GM12878 (cell line): Measurements from ENCODE around the gene ANKRD31. TPM values are rescaled to one million over a fixed set of nuclear protein-coding genes. Genes with fewer than 3 reads are reported as not detected.
"Not testable (repeated sequence)": the region's sequence is repeated elsewhere in the genome, so short reads cannot be mapped to it uniquely, and the experiment has no call there.

Source experiments
- ATAC-seq: fragments of 200-7000 bp; cut with Tn5 transposase; 3 replicates; pipeline ENCODE4 v1.9.1; 2020; ENCODE audit warnings: mild to moderate bottlenecking, moderate library complexity
- BruUV-seq: library from RNA; stranded (reverse); fragments of 400-500 nt; replicated peaks from 2 replicates; lab custom pipeline; 2021; lab: Mats Ljungman, UMichigan
- CTCF ChIA-PET: fragments of 300-600 bp; sonication (Branson Sonifier 250); formaldehyde crosslinking; extraction: SDS; loops from one replicate; lab custom pipeline; 2021; ENCODE audit warnings: inconsistent platforms; lab: Yijun Ruan, JAX
- POLR2A ChIA-PET: fragments of 350-600 bp; formaldehyde crosslinking; extraction: SDS; loops from one replicate; lab custom pipeline; 2021; ENCODE audit warnings: inconsistent platforms; lab: Charles Lee
- RAD21 ChIA-PET: fragments of 300-600 bp; sonication (Branson Sonifier 250); formaldehyde crosslinking; loops from one replicate; lab custom pipeline; 2023; ENCODE audit warnings: antibody characterized with exemption; ENCODE audit not compliant: unreplicated experiment; lab: Charles Lee
- SMC1A ChIA-PET: fragments of 300-600 bp; sonication (Branson Sonifier 250); formaldehyde crosslinking; loops from one replicate; lab custom pipeline; 2023; ENCODE audit not compliant: unreplicated experiment, uncharacterized antibody; lab: Charles Lee
- DNase-seq: peaks from one replicate; pipeline ENCODE4 v3.0.0-alpha.2; 2011; ENCODE audit warnings: low read depth, low spot score
- FAIRE-seq: peaks from 3 replicates; lab custom pipeline; 2011; peaks lifted over from hg19 to GRCh38; lab: Jason Lieb, UNC
- H2AFZ ChIP-seq: 2 replicates; pipeline ENCODE4 v1.6.0; 2011; ENCODE audit warnings: low read depth, low read length, control low read depth; ENCODE audit not compliant: control insufficient read depth
- H3K27ac ChIP-seq: 2 replicates; pipeline ENCODE4 v1.5.1; 2011; ENCODE audit warnings: control low read depth; ENCODE audit not compliant: control insufficient read depth, insufficient read depth
- H3K27me3 ChIP-seq, 2 experiments: replicated peaks in 1 of 2; 2 replicates each; pipeline versions ENCODE4 v1.6.0 to v1.6.1; 2011; ENCODE audit warnings: low read length in 1 of 2; ENCODE audit not compliant: control insufficient read depth in 2 of 2, insufficient read depth in 2 of 2
- H3K36me3 ChIP-seq, 2 experiments: 2 replicates each; pipeline ENCODE4 v1.5.1; 2011; ENCODE audit warnings: low read length in 1 of 2; ENCODE audit not compliant: control insufficient read depth in 2 of 2, insufficient read depth in 2 of 2
- H3K4me1 ChIP-seq: 2 replicates; pipeline ENCODE4 v1.6.1; 2011; ENCODE audit warnings: mild to moderate bottlenecking, low read length, moderate library complexity, mixed read lengths; ENCODE audit not compliant: control insufficient read depth, insufficient read depth
- H3K4me2 ChIP-seq: 2 replicates; pipeline ENCODE4 v1.6.0; 2011; ENCODE audit warnings: control low read depth; ENCODE audit not compliant: control insufficient read depth, insufficient read depth
- H3K4me3 ChIP-seq: fragments of 200-600 bp; sonication (generic); 2 replicates; pipeline ENCODE4 v1.5.1; 2016
- H3K79me2 ChIP-seq: 2 replicates; pipeline ENCODE4 v1.6.0; 2011; ENCODE audit warnings: low read length; ENCODE audit not compliant: control insufficient read depth, insufficient read depth
- H3K9ac ChIP-seq: 2 replicates; pipeline ENCODE4 v1.8.0; 2011; ENCODE audit warnings: low read length, control low read depth, mixed read lengths; ENCODE audit not compliant: control insufficient read depth, insufficient read depth
- H3K9me3 ChIP-seq: replicated peaks from 3 replicates; pipeline ENCODE4 v1.5.1; 2011; ENCODE audit warnings: mild to moderate bottlenecking, low read length; ENCODE audit not compliant: control insufficient read depth, insufficient read depth
- H4K20me1 ChIP-seq: 2 replicates; pipeline ENCODE4 v1.6.0; 2011; ENCODE audit not compliant: control insufficient read depth, insufficient read depth
- ATF7 ChIP-seq: fragments of 450-650 bp; IDR thresholded peaks from 2 replicates; pipeline ENCODE4 v1.6.1; 2016; ENCODE audit warnings: low read depth, mild to moderate bottlenecking
- CEBPB ChIP-seq, 2 experiments: fragments of 150-350 bp in 1 of 2; IDR thresholded peaks; 2 replicates each; pipeline ENCODE4 v1.6.1; 2012 to 2014; ENCODE audit warnings: low read depth in 2 of 2, low read length in 2 of 2, borderline replicate concordance in 1 of 2, inconsistent platforms in 1 of 2
- STAT3 ChIP-seq: IDR thresholded peaks from 2 replicates; pipeline ENCODE4 v1.6.1; 2011; ENCODE audit warnings: low read depth, low read length, improper control_type of control experiment
- WGBS: methylation state at CpG from one replicate; pipeline ENCODE4 v1.1.6; 2016; ENCODE audit warnings: low lambda C conversion rate; ENCODE audit not compliant: insufficient replicate concordance, insufficient coverage; ENCODE audit errors: missing lambda C conversion rate; 5-methylcytosine and 5-hydroxymethylcytosine counted together
- in situ Hi-C: fragments of 300-500 bp; cut with MboI; formaldehyde crosslinking; loops from 9 replicates; pipeline ENCODE4 v1.14.3; 2018; ENCODE audit warnings: mixed read lengths
- intact Hi-C: fragments of 100-400 bp; cut with micrococcal nuclease; formaldehyde crosslinking; loops from one replicate; pipeline ENCODE4 v1.14.2; 2022; ENCODE audit not compliant: unreplicated experiment
- polyA plus RNA-seq, 11 experiments: library from polyadenylated mRNA; depleted of rRNA in 4 of 11; unstranded in 6 of 11; stranded (reverse) in 5 of 11; fragments of >200 nt; fragmentation: Nextera tagmentation in 4 of 11; fragmentation: Illumina TruSeq in 1 of 11; extraction: Ambion mirVana in 4 of 11; extraction: Trizol in 1 of 11; gene quantifications; 1 replicate in 1 of 11; 2 replicates in 10 of 11; pipeline versions ENCODE4 v1.2.1 to v1.2.3, GENCODE V29; 2011 to 2016; ENCODE audit warnings: inconsistent platforms in 2 of 11, missing spikeins in 2 of 11, low read depth in 1 of 11
- total RNA-seq, 4 experiments: library from RNA; depleted of rRNA in 3 of 4; stranded (reverse); fragments of >200 nt in 3 of 4; fragmentation: Illumina TruSeq in 1 of 4; extraction: Trizol in 1 of 4; gene quantifications; 2 replicates each; pipeline versions ENCODE4 v1.2.1 to v1.2.3, GENCODE V29; 2013 to 2021
- TF ChIP-seq, protein P1 (sequence below), 3 experiments: IDR thresholded peaks in 2 of 3; conservative IDR thresholded peaks in 1 of 3; 2 replicates each; pipeline ENCODE4 v1.5.1; 2011; ENCODE audit warnings: low read depth in 3 of 3, low read length in 3 of 3, mild to moderate bottlenecking in 3 of 3, control low read depth in 2 of 3, moderate library complexity in 2 of 3, inconsistent platforms in 1 of 3, mixed read lengths in 1 of 3; ENCODE audit not compliant: control insufficient read depth in 2 of 3, insufficient read depth in 1 of 3; ENCODE audit errors: extremely low read depth in 1 of 3

The ANKRD31 gene
- total and polyA plus RNA-seq, 10 of the 15 experiments (the other 5 are each of a cell fraction or from before 2014, with no cell fraction given): under 0.01 to 0.10 (median 0.04) TPM; not detected in 3

- no TSS peak for BruUV-seq
- TF ChIP-seq STAT3 (no peak), ATF7 (no peak), CEBPB (IDR thresholded peaks at IDR 0.05; ENCODE audit: borderline replicate concordance in 1 of 2, low read depth in 2 of 2, low read length in 2 of 2) (no peak)
- TF ChIP-seq, protein P1, sequence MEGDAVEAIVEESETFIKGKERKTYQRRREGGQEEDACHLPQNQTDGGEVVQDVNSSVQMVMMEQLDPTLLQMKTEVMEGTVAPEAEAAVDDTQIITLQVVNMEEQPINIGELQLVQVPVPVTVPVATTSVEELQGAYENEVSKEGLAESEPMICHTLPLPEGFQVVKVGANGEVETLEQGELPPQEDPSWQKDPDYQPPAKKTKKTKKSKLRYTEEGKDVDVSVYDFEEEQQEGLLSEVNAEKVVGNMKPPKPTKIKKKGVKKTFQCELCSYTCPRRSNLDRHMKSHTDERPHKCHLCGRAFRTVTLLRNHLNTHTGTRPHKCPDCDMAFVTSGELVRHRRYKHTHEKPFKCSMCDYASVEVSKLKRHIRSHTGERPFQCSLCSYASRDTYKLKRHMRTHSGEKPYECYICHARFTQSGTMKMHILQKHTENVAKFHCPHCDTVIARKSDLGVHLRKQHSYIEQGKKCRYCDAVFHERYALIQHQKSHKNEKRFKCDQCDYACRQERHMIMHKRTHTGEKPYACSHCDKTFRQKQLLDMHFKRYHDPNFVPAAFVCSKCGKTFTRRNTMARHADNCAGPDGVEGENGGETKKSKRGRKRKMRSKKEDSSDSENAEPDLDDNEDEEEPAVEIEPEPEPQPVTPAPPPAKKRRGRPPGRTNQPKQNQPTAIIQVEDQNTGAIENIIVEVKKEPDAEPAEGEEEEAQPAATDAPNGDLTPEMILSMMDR (IDR thresholded peaks at IDR 0.05 in 2 of 3, conservative IDR thresholded peaks at IDR 0.05 in 1 of 3; ENCODE audit: control insufficient read depth in 2 of 3, extremely low read depth in 1 of 3, insufficient read depth in 1 of 3, low read depth in 3 of 3, low read length in 3 of 3): peak in 2 of 3 experiments; percentile 22 to 38; a peak in 2 of 6 replicates
- H3K9me3 ChIP-seq: no peaks in the 10 kb centered on the region
- H2AFZ ChIP-seq: no peak overlapping the region
- ChIA-PET CTCF (no interaction called here), SMC1A (no interaction called here), RAD21 (no interaction called here), POLR2A (no interaction called here)
- no peak overlapping the region for H3K9ac ChIP-seq
- no peaks in the 10 kb centered on the region for H3K36me3 ChIP-seq
- intact Hi-C loops (no loop called here), in situ Hi-C loops (no loop called here)
- H3K4me1 ChIP-seq: no peaks in the 10 kb centered on the region
- no peak overlapping the region for H3K27ac ChIP-seq
- no peak overlapping the region for H3K4me3 ChIP-seq
- ATAC-seq (0 out of 3 replicates have a peak, but pooled peaks have one; percentile 27), FAIRE-seq (no peak), DNase-seq (no peak)
- no peaks in the 10 kb centered on the region for H3K79me2 ChIP-seq
- H4K20me1 ChIP-seq: no peaks in the 10 kb centered on the region
- H3K27me3 ChIP-seq: no peaks in the 10 kb centered on the region
- H3K4me2 ChIP-seq: no peak overlapping the region
Measured at GRCh38 chr5:75167345-75167744, 69.3 kb downstream of the ANKRD31 start.

- RAD21 ChIA-PET, H3K9ac ChIP-seq, H4K20me1 ChIP-seq, CTCF ChIA-PET, H3K4me3 ChIP-seq, SMC1A ChIA-PET, H3K36me3 ChIP-seq, ATAC-seq, H3K4me2 ChIP-seq, H3K9me3 ChIP-seq, POLR2A ChIA-PET, H3K27ac ChIP-seq, DNase-seq, H2AFZ ChIP-seq, H3K27me3 ChIP-seq, intact Hi-C loops, H3K79me2 ChIP-seq, in situ Hi-C loops, BruUV-seq, FAIRE-seq, H3K4me1 ChIP-seq: not testable (repeated sequence)
- 24% methylated on average over 3 of the region's 3 CpGs for WGBS
Measured at GRCh38 chr5:75161508-75161907, 75.2 kb downstream of the ANKRD31 start.
